Head of caudate nucleus (tissue), 42 donors: Measurements from ENCODE around the gene ANXA11.
"Not testable (repeated sequence)": the region's sequence is repeated elsewhere in the genome, so short reads cannot be mapped to it uniquely, and the experiment has no call there.

Experiments
- DNase-seq, 42 donors: peaks; one replicate each; pipeline versions ENCODE4 v3.0.0 to v3.0.0-alpha.2; 2020 to 2021; ENCODE audit warnings: mixed read lengths in 7 of 42
- intact Hi-C: fragments of 100-400 bp; cut with DNase I; formaldehyde crosslinking; loops from one replicate; pipeline ENCODE4 v1.15.0; 2022

ANXA11 gene

DNA sequence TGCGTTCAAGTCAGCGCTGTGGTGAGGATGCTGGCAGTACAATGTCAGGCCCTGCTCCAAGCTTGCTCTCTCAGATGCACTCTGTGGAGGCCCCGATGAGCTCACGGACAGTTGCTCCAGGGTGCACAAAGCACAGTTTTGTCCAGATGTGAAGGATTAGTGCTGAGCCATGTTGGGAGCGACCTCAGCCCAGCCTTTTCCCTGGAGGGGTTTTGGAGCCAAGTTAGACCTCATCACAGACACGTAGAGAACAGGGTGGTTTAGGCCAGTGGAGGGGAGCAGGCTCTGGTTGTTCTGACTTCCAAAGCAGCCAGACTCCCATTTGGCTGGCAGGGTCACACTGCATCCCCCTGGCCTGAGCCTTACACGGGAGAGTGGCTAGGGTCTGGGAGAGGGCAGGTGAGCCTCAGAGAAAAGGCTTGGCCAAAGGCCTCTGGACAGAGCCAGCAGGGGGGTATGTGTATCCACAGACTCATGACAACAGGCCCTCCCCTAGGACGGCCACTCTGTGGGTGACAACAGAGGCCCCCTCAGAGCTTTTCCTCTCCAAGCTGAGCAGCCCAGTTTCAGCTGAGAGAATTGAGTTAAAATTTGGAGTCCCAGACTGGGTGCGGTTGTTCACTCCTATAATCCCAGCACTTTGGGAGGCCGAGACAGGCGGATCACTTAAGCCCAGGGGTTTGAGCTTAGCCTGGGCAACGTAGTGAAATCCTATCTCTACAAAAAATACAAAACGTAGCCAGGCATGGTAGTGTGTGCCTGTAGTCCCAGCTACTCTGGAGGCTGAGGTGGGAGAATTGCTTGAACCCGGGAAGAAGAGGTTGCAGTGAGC is 68.1 kb downstream of the ANXA11 start:
- intact Hi-C loops, result no loop called here
- DNase-seq, result peak in 3 of 42 donors; percentile 34 to 46 (median 43)

DNA sequence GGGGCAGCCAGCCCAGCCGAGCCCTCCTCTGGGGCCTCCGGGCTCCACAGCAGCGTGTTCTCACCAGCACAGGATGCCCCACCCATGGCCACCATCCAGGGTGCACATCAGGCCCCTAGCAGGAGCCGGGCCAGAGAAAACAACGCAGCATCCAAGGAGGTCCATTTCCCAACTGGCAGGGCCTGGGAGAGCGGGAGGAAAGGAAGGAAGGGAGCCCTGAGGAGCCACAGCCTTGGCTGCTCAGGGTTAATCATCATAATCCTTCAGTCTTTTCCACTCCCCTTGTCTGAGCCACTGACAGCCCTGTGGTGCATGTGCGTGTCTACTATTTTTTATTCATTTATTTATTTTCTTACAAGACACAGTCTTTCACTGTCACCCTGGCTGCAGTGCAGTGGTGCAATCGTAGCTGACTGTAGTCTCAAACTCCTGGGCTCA is 69.2 kb downstream of the ANXA11 start:
- intact Hi-C loops, result no loop called here
- peak in 1 of 42 donors; percentile 36 for DNase-seq

DNA sequence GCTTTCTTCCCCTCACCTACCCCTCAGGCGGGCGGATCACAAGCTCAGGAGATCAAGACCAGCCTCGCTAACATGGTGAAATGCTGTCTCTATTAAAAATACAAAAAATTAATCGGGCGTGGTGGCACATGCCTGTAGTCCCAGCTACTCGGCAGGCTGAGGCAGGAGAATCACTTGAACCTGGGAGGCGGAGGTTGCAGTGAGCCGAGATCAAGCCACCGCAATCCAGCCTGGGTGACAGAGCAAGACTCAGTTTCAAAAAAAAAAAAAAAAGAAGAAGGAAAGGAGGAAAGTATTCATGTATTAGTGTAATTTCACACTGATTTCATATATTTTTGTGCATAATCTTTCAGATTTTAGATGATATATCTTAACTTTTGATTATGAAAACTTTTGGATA is 71.7 kb downstream of the ANXA11 start:
- peak in 1 of 42 donors; percentile 2 for DNase-seq
- intact Hi-C loops, result not testable (repeated sequence)

DNA sequence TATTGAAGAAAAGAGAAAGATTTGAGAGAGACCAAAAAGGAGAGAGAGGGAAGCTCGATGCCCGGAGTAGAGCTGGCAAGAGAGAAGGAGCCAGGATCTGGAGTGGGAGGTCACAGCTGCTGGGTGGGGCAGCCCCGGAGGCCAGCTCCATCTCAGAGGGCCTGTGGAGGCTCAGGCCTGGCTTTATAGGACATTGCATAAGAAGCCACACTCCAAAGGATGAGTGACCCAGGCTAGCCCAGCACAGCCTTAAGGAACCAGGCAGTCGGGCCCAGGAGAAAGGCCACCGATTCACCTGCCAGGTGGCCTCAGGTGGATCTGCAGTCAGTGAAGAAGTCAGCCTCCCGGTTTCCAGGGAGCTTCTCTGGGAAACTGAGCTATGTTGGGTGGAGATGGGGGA is 72.1 kb downstream of the ANXA11 start:
- intact Hi-C loops, result no loop called here

DNA sequence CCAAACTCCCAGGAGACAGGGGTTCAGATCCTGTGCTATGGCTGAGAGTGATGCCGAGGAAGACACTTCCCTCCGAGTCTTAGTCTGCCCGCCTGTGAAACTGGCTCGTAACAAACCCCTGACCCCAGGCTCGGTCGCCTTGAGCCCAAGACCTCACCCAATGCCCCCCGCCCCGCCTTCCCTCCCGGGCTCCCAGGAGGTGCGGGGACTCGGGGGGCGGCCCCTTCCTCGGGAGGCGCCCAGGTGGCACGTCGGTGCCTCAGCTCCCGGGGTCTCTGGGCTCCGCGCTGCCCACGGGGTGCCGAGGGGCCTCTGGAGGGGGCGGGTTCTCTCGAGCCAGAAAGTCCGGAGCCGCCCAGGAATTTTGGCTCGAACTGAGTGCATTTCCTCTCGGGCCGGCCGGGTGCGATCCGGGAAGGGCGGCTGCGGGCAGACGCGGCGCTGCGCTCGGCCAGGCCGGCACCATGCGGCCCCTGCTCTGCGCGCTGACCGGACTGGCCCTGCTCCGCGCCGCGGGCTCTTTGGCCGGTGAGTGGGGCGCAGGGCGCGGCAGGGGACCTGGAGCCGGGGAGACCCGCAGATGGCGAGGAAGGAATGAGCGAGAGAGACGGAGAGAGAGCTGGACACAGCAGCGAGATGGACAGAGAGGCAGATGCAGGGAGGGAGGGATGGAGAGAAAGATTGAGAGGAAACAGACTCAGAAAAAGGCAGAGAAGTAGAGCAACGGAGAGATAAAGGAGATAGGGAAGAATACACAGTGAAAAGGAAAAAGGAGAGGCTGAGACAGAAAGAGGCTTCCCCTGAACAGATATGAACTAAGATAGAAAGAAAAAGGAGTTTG is 72.8 kb downstream of the ANXA11 start, which contains the start of gene PLAC9:
Gene PLAC9 (plus strand): TSS at position 432 of the 841 bp plus-strand sequence. CDS start 33 bp downstream, at position 465.
- intact Hi-C loops, result no loop called here
- DNase-seq, result no peak

More for the DNA sequence above, 72.1 kb downstream of the ANXA11 start:
- DNase-seq, result peak in 2 of 42 donors; percentile 2 to 32

DNA sequence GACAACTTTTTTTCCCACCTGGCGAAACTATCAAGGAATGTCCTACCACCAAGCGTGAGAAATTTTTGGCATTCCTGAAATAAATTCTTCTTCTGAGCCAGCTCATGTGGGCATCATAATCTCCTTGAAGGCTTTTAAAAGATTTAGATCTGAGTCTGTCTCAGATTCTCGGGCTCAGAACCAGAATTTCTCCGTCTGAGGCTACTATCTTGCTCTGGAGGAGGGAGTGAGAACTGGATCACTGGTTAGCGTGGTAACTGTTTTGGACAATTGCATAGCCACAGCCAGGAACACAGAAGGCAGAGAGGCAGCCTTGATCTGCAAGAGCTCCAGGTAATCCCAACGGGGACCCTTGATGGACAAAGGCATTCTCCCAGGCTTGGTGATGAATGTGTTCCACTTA is 73.8 kb downstream of the ANXA11 start:
- no peak for DNase-seq
- intact Hi-C loops, result no loop called here

DNA sequence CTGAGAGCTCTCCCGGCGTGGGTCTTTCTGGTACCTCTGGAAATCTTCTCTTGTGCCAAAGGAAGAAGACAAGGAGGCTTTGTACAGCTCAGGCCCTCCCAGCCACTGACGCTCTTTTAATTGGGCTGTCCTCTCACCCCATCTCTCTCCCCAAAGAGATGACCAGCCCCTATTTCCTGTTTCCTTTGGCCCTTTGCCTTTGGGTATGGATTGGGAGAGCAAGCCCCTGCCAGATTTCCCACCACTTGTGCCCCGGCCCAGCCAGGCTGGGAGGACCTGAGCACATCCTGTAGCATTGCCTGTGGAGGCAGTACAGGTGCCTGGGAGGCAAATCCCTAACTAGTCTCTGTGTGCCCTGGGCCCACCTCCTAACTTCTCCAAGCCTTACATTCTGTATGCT is 78.5 kb downstream of the ANXA11 start:
- intact Hi-C loops, result no loop called here
- DNase-seq, result no peak

DNA sequence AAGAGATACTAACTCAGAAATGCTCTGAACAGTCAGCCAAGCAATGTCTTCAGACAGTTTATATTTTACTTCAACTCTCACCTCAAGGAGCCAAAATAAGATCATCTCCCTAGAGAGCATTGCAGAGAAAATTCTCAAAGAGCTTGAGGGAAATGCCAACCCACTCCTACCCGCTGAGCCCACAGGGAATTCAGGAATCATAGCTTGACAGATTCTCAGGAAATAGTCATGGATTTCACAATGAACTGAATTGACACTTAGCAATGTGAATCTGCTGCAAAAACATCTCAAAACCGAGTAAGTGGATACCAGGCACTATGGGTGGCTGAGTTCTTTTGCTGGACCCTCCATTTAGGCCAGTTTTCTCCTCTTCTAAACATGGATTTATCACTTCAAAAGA is 82.6 kb downstream of the ANXA11 start:
- intact Hi-C loops, result no loop called here
- peak in 11 of 42 donors; percentile 16 to 64 (median 49) for DNase-seq

DNA sequence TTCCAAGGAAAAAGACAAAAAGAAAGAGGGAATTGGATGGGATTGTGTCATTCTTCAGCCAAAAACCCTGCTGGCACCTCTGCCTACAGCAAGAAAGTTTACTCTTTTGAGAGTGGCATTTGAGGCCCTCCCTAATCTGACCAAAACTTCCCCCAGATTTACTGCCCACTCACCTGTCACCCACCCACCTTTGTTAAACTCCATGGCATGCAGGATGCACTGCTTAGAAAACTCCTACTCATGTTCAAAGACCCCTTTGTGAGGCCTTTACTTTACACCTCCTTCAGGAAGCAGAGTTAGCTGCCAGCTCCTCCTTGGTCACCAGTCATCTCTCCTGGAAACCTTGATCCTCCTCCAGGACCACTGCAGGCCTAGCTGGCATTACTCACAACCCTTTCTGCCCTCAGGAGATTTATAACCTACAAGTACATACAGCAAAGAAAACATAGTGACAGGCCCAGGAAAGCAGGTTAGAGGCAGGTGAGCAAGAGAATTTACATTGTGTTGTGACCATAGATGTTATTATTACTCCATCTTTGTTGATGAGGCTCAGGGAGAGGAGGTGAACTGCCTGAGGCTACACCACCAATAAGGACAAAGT is 83.1 kb downstream of the ANXA11 start:
- intact Hi-C loops, result no loop called here
- peak in 1 of 42 donors; percentile 21 for DNase-seq

DNA sequence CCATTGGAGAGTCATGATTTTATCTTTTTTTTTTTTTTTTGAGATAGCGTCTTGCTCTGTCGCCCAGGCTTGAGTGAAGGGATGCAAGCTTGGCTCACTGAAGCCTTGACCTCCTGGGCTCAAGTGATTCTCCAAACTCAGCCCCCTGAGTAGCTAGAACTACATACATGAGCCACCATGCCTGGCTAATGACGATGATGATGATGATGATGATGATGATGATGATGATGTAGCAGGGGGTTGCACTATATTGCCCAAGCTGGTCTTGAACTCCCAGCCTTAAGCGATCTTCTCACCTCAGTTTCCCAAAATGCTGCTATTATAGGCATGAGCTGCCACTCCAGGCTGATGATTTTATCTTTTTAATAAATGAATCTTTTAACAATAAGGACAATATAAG is 86.7 kb downstream of the ANXA11 start:
- intact Hi-C loops, result no loop called here
- peak in 1 of 42 donors; percentile 12 for DNase-seq

DNA sequence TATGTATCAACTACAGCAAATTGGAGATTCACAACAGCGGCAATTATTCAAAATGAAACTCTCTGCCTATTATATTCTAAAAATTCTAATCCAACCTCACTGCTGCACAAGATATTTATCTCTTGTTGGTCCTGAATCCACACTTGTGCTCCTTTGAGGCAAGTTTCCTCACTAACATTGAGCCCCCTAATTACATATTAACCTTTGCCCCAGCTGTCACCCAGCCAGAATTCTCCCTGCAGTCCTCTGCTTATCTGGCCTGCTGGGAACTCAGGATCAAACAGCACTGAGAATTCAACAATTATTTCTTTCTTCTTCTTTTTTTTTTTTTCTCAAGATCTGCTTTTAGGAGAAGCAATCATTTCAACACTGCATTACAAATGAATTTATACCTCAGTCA is 94.4 kb downstream of the ANXA11 start:
- intact Hi-C loops, result no loop called here

DNA sequence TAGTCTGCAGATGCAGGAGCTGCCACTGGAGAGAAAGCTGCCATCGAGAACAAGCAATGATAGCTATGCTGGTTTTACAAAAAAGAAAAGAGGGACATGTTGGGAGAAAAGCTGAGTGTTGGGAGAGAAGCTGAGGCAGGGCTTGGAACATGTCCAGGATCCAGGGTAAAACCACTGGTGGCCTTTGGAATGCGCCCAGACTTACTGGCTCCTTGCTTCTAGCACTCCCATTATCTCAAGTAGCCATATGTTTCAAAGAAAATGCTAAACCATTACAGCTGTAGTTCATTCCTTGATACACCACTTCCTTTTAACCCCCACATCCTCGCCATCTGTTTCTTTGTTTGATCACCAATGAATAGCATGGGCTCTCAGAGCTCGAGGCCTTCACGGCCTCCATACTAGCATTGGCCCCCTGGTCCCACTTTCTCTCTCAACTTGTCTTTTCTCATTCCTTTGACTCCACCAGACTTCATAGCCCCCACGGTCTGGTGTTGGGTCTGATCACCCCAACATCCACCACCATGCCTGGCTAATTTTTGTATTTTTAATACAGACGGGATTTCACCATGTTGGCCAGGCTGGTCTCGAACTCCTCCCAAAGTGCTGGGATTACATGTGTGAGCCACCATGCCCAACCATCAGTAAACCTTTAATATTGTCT is 96.6 kb downstream of the ANXA11 start:
- peak in 1 of 42 donors; percentile 14 for DNase-seq
- intact Hi-C loops, result no loop called here

More for the DNA sequence above, 94.4 kb downstream of the ANXA11 start:
- DNase-seq, result peak in 1 of 42 donors; percentile 29

DNA sequence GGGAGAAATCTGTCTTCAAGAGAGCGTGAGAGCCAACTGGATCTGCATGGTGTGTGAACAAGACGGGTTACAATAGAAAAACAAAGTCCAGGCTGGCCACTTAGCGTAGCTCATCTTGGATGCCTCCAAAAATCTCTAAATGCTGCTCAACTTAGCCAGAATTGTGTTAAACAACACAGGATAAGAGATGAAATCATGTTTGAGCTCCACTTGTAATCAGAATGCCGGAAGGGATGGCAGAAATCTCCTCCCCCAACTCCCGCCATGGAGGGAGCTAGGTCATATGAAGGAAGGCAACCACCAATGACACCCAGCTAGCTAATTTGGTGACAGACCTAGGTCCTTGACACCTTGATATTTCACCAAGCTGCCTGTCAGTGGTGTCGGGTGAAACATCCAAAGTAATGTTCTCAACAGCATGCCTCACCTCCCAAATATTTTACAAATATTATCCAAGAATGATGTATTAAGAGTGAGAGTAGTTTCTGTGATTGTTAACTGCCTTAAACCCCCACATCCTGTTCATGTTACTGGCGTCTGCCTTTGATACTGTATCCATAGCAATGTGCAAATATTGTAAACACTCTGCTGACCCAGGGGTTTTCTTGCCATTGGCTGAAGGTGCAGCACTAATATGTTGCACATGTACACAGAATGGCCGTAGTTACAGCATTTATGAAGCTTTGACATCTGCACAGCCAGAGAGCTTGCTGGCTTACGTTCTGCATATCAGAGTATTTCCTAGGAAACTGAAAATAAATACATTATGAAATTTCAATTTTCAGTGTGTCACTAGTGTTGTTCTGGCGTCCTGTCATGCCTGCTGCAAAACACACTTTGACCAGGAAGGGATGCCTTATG is 101.0 kb downstream of the ANXA11 start:
- no peak for DNase-seq
- intact Hi-C loops, result no loop called here
